Astrocyte (in vitro differentiated cells and primary cell): ENCODE results near the gene HNMT.

Source experiments
- EZH2 ChIP-seq: IDR thresholded peaks from 2 replicates; pipeline ENCODE4 v1.6.1; 2012; ENCODE audit warnings: mild to moderate bottlenecking, low read length, inconsistent platforms; ENCODE audit not compliant: insufficient read depth
- TF ChIP-seq, protein P1 (sequence below): IDR thresholded peaks from 2 replicates; pipeline ENCODE4 v1.5.1; 2011; ENCODE audit warnings: low read depth, mild to moderate bottlenecking, inconsistent platforms, low read length, moderate library complexity; ENCODE audit not compliant: insufficient read depth

DNA sequence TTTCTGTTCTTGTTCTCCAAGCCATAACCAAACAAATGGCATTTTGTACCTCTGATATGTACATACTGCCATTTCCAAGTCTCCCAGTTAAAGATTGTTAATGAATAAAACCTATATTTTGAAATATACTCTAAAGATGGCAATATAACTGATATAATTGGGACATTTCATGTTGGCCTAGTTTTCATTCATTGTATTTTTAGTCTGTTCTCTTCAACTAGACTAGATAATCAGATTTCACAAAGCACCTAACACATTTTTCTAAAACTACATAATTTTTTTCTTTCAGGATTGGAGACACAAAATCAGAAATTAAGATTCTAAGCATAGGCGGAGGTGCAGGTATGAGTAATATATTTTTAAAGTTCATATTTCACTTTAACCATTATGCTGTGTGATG is 5.6 kb downstream of the HNMT start:
- TF ChIP-seq EZH2, result no peak
- TF ChIP-seq, protein P1, sequence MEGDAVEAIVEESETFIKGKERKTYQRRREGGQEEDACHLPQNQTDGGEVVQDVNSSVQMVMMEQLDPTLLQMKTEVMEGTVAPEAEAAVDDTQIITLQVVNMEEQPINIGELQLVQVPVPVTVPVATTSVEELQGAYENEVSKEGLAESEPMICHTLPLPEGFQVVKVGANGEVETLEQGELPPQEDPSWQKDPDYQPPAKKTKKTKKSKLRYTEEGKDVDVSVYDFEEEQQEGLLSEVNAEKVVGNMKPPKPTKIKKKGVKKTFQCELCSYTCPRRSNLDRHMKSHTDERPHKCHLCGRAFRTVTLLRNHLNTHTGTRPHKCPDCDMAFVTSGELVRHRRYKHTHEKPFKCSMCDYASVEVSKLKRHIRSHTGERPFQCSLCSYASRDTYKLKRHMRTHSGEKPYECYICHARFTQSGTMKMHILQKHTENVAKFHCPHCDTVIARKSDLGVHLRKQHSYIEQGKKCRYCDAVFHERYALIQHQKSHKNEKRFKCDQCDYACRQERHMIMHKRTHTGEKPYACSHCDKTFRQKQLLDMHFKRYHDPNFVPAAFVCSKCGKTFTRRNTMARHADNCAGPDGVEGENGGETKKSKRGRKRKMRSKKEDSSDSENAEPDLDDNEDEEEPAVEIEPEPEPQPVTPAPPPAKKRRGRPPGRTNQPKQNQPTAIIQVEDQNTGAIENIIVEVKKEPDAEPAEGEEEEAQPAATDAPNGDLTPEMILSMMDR, result no peak
